Colonic mucosa (tissue), 4 donors: ENCODE results near the gene ITPRIPL2. TPM values are rescaled to one million over a fixed set of nuclear protein-coding genes. Genes with fewer than 3 reads are reported as not detected.

Source experiments
- DNase-seq: peaks from one replicate; pipeline ENCODE4 v3.0.0-alpha.2; 2020
- H3K27ac ChIP-seq: fragments of 200-600 bp; one replicate; pipeline ENCODE4 v1.8.0; 2021
- H3K27me3 ChIP-seq: fragments of 200-600 bp; one replicate; pipeline ENCODE4 v1.8.0; 2021
- H3K36me3 ChIP-seq: fragments of 200-600 bp; one replicate; pipeline ENCODE4 v1.8.0; 2021
- H3K4me1 ChIP-seq: fragments of 200-600 bp; one replicate; pipeline ENCODE4 v1.8.0; 2021; ENCODE audit warnings: mild to moderate bottlenecking
- H3K4me3 ChIP-seq: fragments of 200-600 bp; one replicate; pipeline ENCODE4 v1.8.0; 2021
- H3K9ac ChIP-seq, 2 donors: one replicate each; pipeline ENCODE4 v1.7.0; 2013; ENCODE audit warnings: control low read depth in 2 of 2, low read depth in 2 of 2, low read length in 2 of 2
- H3K9me3 ChIP-seq: fragments of 200-600 bp; one replicate; pipeline ENCODE4 v1.8.0; 2021
- CTCF ChIP-seq: fragments of 200-600 bp; IDR thresholded peaks from one replicate; pipeline ENCODE4 v1.8.0; 2022; ENCODE audit warnings: antibody characterized with exemption, mild to moderate bottlenecking
- intact Hi-C: fragments of 100-400 bp; cut with DNase I; formaldehyde crosslinking; loops from one replicate; pipeline ENCODE4 v1.14.1; 2022
- total RNA-seq, 2 donors: library from RNA; stranded (reverse); fragmentation: NEBNext Ultra II Directional in 1 of 2; extraction: Animal tissue kit (Norgen Biotek cat#: 25700) in 1 of 2; gene quantifications; one replicate each; pipeline ENCODE4 v1.2.1, GENCODE V29; 2021
- donor health status: healthy.
- donor health status: DM: no; HTN: no; CAD: no.
- donor health status: DM: no; HTN: no; CAD: no.

Gene ITPRIPL2
- total RNA-seq, 2 donors from 2014 or later: 34.9 to 36.2 TPM

DNA sequence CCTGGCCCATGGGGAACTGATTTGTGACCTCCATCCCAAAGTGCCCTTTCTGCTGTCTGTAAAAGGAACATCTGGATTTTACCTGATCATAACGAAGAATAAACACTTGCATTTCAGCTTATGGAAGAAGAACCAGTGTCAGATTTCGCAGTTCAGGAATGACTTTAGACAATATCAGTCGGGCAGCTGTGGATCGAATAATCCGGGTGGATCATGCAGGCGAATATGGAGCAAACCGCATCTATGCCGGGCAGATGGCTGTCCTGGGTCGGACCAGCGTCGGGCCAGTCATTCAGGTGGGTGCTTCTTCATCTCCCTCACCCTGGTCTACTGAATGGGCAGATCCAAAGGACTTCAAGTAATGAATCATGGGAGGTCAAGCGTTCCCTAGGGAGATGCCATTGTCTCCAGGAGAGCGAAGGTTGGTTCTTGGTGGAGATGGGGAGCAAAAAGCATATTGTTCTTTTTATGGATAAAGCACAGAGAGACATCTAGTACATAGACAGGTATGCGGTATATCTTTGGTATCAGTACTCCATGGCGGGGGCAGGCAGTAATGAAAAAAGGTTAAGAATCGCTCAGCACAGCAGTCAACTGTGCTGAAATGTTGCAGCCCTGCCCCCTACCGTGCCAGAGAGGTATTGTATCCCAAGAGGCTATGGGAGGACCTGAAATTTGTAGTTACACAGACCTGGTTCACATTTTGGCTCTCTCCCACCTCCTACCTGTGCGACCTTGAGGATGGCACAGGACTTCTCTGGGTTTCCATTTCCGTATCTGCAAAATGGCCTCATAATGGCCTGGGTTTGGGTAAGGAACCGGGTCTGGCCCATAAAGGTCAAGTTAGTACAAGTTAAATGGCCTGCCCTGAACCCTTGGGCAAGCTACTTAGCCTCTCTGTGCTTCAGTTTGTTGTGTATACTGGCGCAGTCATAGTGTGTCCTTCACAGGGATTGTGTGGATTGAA, 41.7 kb upstream of the ITPRIPL2 start:
- H3K9ac ChIP-seq: no peak overlapping the region
- no peak overlapping the region for H3K4me3 ChIP-seq
- no peaks in the 10 kb centered on the region for H3K4me1 ChIP-seq
- H3K9me3 ChIP-seq: no peaks in the 10 kb centered on the region
- DNase-seq: peak; percentile 78
- H3K27ac ChIP-seq: no peak overlapping the region
- no peaks in the 10 kb centered on the region for H3K27me3 ChIP-seq
- H3K36me3 ChIP-seq: no peaks in the 10 kb centered on the region
- TF ChIP-seq CTCF: peak; percentile 81
- intact Hi-C loops: loop anchor here (2.0 kb wide), 1 partner anchor 89 kb away; the partner anchor contains the start of gene TMC7

DNA sequence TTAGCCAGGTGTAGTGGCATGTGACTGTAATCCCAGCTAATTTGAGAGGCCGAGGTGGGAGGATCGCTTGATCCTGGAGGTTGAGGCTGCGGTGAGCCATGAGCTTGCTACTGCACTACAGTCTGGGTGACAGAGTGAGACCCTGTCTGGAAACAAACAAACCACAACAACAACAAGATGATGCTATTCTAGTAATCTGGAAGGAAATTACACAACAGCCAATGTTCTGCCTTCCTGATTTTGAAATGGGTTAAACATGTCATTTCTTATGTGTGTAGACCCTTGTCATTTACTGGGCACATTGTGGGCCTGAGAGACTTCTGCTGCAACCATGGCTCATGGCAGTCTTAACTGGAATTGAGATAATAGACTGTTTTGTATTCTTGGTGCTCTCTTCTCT, 40.4 kb upstream of the ITPRIPL2 start:
- Histone ChIP-seq H3K36me3 (no peaks in the 10 kb centered on the region), H3K9me3 (no peaks in the 10 kb centered on the region)
- intact Hi-C loops: loop anchor here (2.0 kb wide), 1 partner anchor 91 kb away; the partner anchor contains the start of gene TMC7

GRCh38 chr16:19073863-19074262, 39.9 kb upstream of the ITPRIPL2 start:
- Histone ChIP-seq H3K36me3 (no peaks in the 10 kb centered on the region), H3K4me1 (no peaks in the 10 kb centered on the region), H3K27ac (no peak overlapping the region), H3K27me3 (no peaks in the 10 kb centered on the region), H3K4me3 (no peak overlapping the region), H3K9ac (no peak overlapping the region), H3K9me3 (no peaks in the 10 kb centered on the region)
- DNase-seq: no peak
- no peak for TF ChIP-seq CTCF
- intact Hi-C loops: loop anchor here (2.0 kb wide), 1 partner anchor 91 kb away; the partner anchor contains the start of gene TMC7

More for the DNA sequence above, 40.4 kb upstream of the ITPRIPL2 start:
- Histone ChIP-seq H3K27ac (no peak overlapping the region), H3K27me3 (no peaks in the 10 kb centered on the region), H3K9ac (no peak overlapping the region), H3K4me1 (no peaks in the 10 kb centered on the region), H3K4me3 (no peak overlapping the region)
- no peak for DNase-seq
- TF ChIP-seq CTCF: no peak

DNA sequence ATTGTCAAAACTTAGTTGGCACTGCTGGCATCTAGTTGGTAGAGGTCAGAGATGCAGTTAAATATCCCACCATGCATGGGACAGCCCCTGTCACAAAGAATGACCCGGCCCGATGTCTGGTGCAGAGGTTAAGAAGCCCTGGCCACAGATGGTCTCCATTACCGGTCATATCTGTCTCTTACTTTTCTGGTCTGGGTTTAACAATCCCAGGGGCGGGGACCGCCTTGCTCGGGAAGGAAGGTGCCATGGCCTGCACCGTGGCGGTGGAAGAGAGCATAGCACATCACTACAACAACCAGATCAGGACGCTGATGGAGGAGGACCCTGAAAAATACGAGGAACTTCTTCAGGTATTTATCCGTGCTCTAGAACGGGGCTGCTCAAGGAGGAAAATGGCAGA, 38.3 kb upstream of the ITPRIPL2 start:
- Histone ChIP-seq H3K27me3 (no peaks in the 10 kb centered on the region), H3K4me1 (no peaks in the 10 kb centered on the region), H3K36me3 (no peaks in the 10 kb centered on the region), H3K9ac (no peak overlapping the region), H3K4me3 (no peak overlapping the region), H3K9me3 (no peaks in the 10 kb centered on the region), H3K27ac (no peak overlapping the region)
- DNase-seq: no peak
- intact Hi-C loops: no loop called here
- no peak for TF ChIP-seq CTCF

DNA sequence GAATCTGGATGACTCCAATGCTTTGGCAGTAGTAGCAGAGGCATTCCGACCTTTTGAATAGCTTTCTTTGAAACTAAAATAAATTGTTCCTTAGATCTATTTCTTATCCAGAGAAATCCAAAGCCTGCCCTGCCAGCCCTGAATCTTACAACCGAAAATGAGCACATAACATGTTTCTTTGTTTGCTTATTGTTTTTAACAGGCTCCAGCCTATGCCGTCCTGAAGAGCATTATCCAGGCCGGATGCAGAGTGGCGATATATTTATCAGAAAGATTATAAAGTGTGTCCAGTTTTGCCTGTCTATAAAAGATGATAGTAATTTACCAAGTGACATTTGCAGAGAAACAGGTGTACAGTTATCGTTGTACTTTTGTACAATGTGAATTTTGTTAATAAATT, 35.9 kb upstream of the ITPRIPL2 start:
- H3K36me3 ChIP-seq: no peaks in the 10 kb centered on the region
- H3K27ac ChIP-seq: no peak overlapping the region
- H3K27me3 ChIP-seq: no peaks in the 10 kb centered on the region
- DNase-seq: no peak
- H3K9me3 ChIP-seq: no peaks in the 10 kb centered on the region
- no peak overlapping the region for H3K9ac ChIP-seq
- no peaks in the 10 kb centered on the region for H3K4me1 ChIP-seq
- H3K4me3 ChIP-seq: no peak overlapping the region
- intact Hi-C loops: no loop called here
- TF ChIP-seq CTCF: no peak
